Measurements from ENCODE around the gene PDAP1.
"Not testable (repeated sequence)": the region's sequence is repeated elsewhere in the genome, so short reads cannot be mapped to it uniquely, and the experiment has no call there.

The PDAP1 gene

GRCh38 chr7:99379043-99379577 lies 29.3 kb downstream of the PDAP1 start:
- DNase-seq (ENCODE audit: low read depth in 2 of 2), result peak; percentile 64 to 66

DNA sequence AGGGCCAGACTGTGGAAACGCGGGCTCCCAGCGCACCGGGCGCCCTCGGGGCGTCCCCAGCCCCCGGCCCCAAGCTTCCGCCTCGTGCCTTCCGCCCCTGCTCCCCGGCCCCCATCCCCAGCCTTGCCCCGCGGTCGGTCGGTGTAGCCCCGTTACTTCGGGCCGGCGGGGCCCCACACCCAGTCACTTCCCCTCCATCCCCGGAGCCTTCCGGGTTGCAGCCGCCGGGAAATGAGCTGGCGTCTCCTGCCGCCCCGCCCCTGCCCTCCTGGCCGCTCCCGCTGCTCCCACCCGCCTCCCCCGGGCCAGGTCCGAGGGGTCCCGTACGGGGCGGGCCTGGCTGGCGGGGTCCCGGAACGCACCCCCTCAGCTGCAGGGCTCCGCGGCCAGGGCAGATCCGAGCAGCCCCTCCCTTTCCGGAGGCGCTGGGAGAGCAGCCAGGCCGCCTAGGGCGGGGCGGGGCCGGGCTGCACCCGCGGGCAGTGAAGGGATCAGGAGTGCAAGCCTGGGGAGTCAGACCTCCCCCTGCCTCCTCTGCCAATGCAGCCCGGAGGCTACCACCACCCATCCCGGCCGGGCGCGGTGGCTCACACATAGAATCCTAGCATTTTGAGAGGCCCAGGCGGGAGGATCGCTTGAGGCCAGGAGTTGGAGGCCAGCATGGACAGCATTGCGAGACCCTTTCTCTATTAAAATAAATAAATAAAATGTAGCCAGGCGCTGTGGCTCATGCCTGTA lies 33.2 kb downstream of the PDAP1 start:
- DNase-seq (ENCODE audit: low read depth in 2 of 2), result no peak

DNA sequence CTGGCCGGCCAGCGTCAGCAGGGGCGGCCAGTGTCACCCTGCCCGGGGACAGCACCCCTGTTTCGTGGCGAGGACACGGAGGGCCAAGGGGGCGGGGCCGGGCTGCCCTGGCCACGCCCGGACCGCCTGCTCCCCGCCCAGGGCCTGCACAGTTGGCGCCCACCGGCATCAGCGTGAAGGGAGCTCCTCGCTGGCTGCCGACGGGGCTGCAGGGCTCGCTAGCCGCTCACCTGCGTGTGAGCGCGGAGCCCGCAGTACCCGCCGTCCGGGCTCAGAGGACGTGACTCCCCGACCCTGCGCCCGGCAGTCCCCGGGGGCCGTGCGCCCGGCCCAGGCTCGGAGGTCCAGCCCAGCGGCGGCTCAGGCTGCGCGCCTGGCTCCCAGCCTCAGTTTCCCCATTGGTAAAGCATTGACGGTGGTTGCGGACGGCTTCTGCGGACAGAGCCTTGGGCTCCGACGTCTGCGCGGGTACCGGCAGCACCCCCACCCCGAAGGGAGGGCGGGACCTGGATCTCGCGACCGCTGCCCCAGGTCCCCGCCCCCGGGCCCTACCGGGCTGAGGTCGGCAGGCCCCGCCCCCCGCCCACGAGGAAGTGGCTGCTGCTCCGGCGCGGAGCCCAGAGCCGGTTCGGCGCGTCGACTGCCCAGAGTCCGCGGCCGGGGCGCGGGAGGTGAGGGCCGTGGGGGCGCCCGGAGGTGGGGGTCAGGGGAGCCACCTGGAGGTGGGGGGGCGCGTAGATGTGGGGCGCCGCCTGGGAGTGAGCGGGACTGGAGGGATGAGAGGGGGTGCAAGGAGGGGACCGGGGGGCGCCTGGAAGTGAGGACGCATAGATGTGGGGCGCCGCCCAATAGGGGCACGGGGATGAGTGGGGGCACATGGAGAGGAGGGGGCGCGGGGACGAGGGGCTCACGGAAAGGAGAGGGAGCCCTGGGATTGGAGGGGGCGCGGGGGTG lies 34.0 kb downstream of the PDAP1 start, which contains the start of gene ARPC1B:
Gene ARPC1B (plus strand): TSS at position 620 of the 954 bp plus-strand sequence. CDS start 10,985 bp downstream, outside the sequence.
- no peak for DNase-seq (ENCODE audit: low read depth in 2 of 2)

- no peak for DNase-seq (ENCODE audit: low read depth in 2 of 2)
These were observed 35.0 kb downstream of the PDAP1 start for GRCh38 chr7:99373091-99374066.

- DNase-seq (ENCODE audit: low read depth in 2 of 2), result no peak
These were observed 35.9 kb downstream of the PDAP1 start for GRCh38 chr7:99372275-99373090.

- DNase-seq (ENCODE audit: low read depth in 2 of 2), result no peak
These were observed 36.9 kb downstream of the PDAP1 start for GRCh38 chr7:99371376-99371920.

GRCh38 chr7:99369767-99370391 lies 38.5 kb downstream of the PDAP1 start:
- DNase-seq (ENCODE audit: low read depth in 2 of 2), result no peak

DNA sequence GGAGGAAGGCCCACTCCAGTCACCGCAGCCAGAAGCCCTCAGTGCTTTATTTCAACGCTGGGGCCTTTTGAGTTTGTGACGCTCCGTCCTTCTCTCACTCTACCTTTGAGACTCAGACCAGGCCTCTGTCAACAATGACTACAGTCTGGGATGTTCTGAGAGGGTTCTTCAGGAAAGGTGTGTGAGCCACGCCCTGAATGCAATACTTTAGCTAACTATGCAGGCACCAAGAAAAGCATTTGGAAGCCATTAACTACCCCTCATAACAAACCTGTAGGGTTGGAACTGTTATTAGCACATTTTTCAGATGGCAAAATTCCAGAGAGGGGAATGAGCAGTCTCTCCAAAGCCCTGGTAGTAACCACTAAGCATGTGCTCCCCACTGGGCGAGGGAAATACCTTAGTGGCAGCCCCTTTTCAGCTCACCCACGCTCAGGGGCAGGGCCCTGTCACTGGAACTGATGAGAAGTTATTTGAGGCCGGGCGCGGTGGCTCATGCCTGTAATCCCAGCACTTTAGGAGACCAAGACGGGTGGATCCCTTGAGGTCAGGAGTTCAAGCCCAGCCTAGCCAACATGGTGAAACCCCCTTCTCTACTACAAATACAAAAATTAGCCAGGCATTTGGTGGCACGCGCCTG lies 39.5 kb downstream of the PDAP1 start:
- DNase-seq (ENCODE audit: low read depth in 2 of 2), result no peak

DNA sequence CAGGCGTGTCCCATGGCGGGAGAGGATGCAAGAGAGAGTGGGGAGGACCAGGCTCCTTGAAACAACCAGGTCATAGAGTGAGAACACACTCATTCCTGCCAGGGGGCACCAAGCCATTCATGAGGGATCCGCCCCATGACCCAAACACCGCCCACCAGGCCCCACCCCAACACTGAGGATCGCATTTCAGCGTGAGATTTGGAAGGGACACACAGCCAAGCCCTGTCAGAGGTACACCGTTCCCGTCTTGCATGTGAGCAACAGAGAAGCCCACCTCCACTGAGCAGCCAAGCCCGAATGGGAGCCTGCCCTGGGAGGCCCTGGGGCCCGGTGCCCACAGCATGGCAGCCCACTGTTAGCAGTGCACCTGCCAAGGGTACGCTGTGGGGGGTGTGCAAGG lies 41.8 kb downstream of the PDAP1 start:
- no peak for DNase-seq (ENCODE audit: low read depth in 2 of 2)

- no peak for DNase-seq (ENCODE audit: low read depth in 2 of 2)
These were observed 42.9 kb downstream of the PDAP1 start for GRCh38 chr7:99365318-99366141.

- DNase-seq (ENCODE audit: low read depth in 2 of 2), result no peak
These were observed 45.1 kb downstream of the PDAP1 start for GRCh38 chr7:99363286-99363685.

DNA sequence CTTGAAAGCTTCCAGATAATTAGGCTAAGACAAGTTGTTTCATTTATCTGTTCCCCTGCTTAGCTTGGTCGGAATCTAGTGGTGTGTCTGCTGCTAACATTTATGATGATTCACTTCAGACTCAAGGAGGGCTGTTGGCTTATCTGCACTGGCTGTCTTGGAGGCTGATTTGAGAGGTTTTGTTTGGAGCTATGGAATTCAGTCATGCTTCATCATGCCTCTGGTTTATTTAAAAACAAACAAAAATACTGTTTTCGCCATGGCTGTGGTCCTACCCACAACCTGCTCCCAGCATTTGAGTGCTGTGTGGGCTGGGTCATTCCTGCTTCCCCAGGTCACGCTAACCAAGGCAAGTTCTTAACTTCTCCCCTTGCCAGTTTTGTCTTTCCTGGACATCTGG lies 45.6 kb downstream of the PDAP1 start:
- no peak for DNase-seq (ENCODE audit: low read depth in 2 of 2)

GRCh38 chr7:99359465-99360154 lies 48.8 kb downstream of the PDAP1 start:
- DNase-seq (ENCODE audit: low read depth in 2 of 2), result no peak

DNA sequence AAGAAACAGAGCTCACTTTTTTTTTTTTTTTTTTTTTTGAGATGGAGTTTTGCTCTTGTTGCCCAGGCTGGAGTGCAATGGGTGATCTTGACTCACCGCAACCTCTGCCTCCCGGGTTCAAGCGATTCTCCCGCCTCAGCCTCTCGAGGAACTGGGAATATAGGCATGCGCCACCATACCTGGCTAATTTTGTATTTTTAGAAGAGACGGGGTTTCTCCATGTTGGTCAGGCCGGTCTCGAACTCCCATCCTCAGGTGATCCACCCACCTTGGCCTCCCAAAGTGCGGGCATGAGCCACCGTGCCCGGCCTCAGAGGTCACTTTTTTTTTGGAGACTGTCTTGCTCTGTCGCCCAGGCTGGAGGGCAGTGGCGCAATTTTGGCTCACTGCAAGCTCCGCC lies 49.9 kb downstream of the PDAP1 start:
- not testable (repeated sequence) for DNase-seq (ENCODE audit: low read depth in 2 of 2)

- no peak for DNase-seq (ENCODE audit: low read depth in 2 of 2)
These were observed 50.5 kb downstream of the PDAP1 start for GRCh38 chr7:99357701-99358490.

GRCh38 chr7:99355098-99355497 lies 53.3 kb downstream of the PDAP1 start:
- no peak for DNase-seq (ENCODE audit: low read depth in 2 of 2)

DNA sequence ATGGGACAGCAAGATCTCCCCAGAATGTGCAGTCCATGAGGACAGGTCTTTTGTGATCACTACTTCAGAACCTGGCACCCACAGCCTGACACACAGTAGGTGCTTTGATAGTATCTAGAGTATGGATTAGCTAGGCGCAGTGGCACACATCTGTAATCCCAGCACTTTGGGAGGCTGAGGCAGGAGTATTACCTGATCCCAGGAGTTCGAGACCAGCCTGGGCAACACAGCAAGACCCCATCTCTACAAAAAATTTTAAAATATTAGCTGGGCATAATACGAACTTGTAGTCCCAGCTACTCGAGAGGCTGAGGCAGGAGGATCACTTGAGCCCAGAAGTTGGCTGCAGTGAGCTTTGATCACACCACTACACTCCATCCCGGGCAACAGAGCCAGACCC lies 56.1 kb downstream of the PDAP1 start:
- no peak for DNase-seq (ENCODE audit: low read depth in 2 of 2)
